BE2C (cell line): Measurements from ENCODE around the gene C10orf62.

Experiments used
- DNase-seq: peaks from one replicate; pipeline ENCODE4 v3.0.0-alpha.2; 2020
- H3K27me3 ChIP-seq: fragments of 250-450 bp; sonication (Bioruptor Pico); 2 replicates; pipeline ENCODE4 v1.5.1; 2020; ENCODE audit warnings: mild to moderate bottlenecking
- H3K36me3 ChIP-seq: fragments of 250-450 bp; sonication (Bioruptor Pico); 2 replicates; pipeline ENCODE4 v1.5.1; 2020; ENCODE audit warnings: mild to moderate bottlenecking
- H3K4me1 ChIP-seq: fragments of 250-450 bp; sonication (Bioruptor Pico); 2 replicates; pipeline ENCODE4 v1.5.1; 2020
- H3K4me3 ChIP-seq: 2 replicates; pipeline ENCODE4 v1.5.1; 2011; ENCODE audit warnings: low read depth, low read length
- H3K9me3 ChIP-seq: fragments of 250-450 bp; sonication (Bioruptor Pico); 2 replicates; pipeline ENCODE4 v1.5.1; 2020
- TF ChIP-seq, protein P1 (sequence below): IDR thresholded peaks from 2 replicates; pipeline ENCODE4 v1.5.1; 2012; ENCODE audit warnings: mild to moderate bottlenecking, low read depth, low read length

The C10orf62 gene

DNA sequence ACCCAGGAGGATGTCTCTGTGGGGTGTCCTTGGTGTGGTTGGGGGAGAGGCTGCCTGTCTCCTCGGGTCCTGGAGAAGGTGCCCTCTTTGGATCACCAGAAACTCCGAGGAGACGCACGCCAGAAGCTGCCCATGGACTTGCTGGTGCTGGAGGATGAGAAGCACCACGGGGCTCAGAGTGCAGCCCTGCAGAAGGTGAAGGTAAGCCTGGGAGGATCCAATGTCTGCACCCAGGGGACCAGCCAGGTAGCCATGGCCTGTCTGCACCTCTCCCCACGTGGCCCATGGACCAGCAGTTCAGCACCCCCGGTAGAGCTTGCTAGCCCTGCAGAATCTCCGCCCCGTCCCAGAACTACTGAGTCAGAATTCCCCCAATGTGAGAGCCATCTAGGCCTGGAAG lies 11.8 kb upstream of the C10orf62 start:
- DNase-seq = no peak
- no peaks in the 10 kb centered on the region for H3K9me3 ChIP-seq
- no peaks in the 10 kb centered on the region for H3K4me1 ChIP-seq
- H3K36me3 ChIP-seq = no peaks in the 10 kb centered on the region
- no peak overlapping the region for H3K4me3 ChIP-seq
- TF ChIP-seq, protein P1, sequence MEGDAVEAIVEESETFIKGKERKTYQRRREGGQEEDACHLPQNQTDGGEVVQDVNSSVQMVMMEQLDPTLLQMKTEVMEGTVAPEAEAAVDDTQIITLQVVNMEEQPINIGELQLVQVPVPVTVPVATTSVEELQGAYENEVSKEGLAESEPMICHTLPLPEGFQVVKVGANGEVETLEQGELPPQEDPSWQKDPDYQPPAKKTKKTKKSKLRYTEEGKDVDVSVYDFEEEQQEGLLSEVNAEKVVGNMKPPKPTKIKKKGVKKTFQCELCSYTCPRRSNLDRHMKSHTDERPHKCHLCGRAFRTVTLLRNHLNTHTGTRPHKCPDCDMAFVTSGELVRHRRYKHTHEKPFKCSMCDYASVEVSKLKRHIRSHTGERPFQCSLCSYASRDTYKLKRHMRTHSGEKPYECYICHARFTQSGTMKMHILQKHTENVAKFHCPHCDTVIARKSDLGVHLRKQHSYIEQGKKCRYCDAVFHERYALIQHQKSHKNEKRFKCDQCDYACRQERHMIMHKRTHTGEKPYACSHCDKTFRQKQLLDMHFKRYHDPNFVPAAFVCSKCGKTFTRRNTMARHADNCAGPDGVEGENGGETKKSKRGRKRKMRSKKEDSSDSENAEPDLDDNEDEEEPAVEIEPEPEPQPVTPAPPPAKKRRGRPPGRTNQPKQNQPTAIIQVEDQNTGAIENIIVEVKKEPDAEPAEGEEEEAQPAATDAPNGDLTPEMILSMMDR = no peak
- H3K27me3 ChIP-seq = no peaks in the 10 kb centered on the region

DNA sequence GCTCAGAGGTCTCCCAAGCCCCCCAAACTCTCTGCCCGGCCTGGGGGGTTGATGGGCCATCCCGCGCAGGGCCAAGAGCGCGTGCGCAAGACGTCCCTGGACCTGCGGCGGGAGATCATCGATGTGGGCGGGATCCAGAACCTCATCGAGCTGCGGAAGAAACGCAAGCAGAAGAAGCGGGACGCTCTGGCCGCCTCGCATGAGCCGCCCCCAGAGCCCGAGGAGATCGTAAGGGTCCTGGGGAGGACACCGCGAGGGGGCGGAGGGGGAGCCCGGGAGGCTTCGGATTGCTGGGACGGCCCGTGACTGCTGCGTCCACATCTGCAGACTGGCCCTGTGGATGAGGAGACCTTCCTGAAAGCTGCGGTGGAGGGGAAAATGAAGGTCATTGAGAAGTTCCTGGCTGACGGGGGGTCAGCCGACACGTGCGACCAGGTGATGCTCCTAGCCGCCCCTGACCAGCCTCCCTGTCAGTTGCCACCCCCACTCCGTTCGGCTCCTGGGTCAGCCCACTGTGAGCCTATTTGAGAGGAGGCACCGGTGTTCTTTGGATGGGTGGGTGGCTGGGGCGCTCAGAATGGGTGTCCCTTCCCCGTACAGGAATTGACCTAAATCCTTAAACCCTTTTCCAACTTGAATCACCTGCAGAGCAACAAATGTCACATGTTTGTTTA lies 11.2 kb upstream of the C10orf62 start:
- H3K36me3 ChIP-seq = no peaks in the 10 kb centered on the region
- H3K4me3 ChIP-seq = no peak overlapping the region
- DNase-seq = no peak
- TF ChIP-seq, protein P1 = no peak
- H3K4me1 ChIP-seq = peaks cover under 1% of the 10 kb centered on the region
- no peaks in the 10 kb centered on the region for H3K27me3 ChIP-seq
- H3K9me3 ChIP-seq = no peaks in the 10 kb centered on the region

DNA sequence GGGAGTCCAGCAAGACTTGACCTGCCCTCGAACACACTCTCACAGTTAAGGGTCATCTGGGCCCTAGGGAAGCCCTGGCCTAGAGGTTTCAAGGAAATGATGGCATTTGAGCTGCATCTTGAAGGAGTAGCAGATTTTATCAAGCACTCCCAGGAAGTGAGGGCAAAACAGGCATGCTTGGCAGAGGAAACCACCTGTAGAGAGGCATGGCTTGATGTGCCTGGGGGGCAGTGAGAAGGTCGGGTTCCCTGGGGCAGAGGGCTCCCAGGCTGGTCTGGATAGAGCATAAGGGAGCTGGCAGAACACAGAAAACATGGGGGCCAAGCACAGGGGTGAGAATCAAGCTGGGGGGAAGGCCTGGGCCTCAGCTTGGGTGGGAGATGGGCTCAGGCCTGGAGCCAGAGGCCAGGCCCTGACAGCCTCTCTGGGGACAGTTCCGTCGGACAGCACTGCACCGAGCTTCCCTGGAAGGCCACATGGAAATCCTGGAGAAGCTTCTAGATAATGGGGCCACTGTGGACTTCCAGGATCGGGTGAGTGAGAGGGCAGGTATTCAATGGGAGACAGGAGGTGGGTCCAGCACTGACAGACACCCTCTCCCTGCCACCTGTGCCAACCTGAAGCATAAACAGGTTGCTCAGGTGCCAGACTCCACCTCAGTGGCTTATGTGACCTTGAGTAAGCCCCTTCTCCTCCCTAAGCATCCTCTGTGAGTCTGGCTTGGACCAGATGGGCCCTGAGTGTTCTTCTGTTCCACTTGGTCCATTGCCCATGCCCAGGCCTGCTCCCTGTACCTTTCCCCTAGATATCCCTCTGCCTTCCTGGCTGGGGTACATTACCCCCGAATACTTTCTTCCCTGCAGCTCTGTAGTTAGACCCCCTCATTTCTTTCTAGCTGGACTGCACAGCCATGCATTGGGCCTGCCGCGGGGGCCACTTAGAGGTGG lies 8.8 kb upstream of the C10orf62 start:
- Histone ChIP-seq H3K4me1 (peaks cover 12% of the 10 kb centered on the region), H3K9me3 (no peaks in the 10 kb centered on the region), H3K4me3 (no peak overlapping the region), H3K36me3 (no peaks in the 10 kb centered on the region), H3K27me3 (no peaks in the 10 kb centered on the region)
- TF ChIP-seq, protein P1 = no peak
- no peak for DNase-seq

DNA sequence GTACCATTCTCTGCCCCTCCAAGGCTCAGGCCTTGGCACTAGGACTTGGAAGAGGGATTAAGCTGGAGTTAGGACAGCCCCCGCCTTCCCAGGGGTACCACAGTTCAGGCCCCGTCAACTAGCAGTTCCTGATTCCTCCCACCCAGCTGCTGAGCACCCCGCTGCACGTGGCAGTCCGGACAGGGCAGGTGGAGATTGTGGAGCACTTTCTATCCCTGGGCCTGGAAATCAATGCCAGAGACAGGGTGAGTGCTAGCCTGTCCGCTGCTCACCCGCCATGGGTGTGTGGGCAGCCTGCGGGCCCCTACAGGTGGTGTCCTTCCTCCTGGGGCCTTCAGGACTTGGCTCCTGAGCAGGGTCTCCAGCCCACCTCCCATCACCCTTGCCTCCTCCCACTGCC lies 7.4 kb upstream of the C10orf62 start:
- Histone ChIP-seq H3K27me3 (no peaks in the 10 kb centered on the region), H3K36me3 (no peaks in the 10 kb centered on the region), H3K9me3 (no peaks in the 10 kb centered on the region), H3K4me1 (peaks cover 12% of the 10 kb centered on the region), H3K4me3 (no peak overlapping the region)
- DNase-seq = no peak
- TF ChIP-seq, protein P1 = no peak

DNA sequence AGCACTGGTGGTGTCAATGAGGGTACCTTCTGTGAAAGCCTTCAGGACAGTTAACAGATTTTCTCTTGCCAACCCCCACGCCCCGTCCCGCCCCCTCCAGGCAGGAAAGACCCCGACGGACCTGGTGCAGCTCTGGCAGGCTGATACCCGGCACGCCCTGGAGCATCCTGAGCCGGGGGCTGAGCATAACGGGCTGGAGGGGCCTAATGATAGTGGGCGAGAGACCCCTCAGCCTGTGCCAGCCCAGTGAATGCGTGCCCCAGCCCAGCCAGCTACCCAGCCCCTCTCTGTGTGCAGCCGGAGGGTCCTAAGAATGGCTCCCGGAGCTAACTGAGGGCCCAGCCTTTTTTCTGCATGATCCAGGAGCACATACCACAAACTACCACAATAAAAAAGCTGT lies 6.0 kb upstream of the C10orf62 start:
- no peak for DNase-seq
- TF ChIP-seq, protein P1 = no peak
- peaks cover 12% of the 10 kb centered on the region for H3K4me1 ChIP-seq
- H3K36me3 ChIP-seq = no peaks in the 10 kb centered on the region
- no peaks in the 10 kb centered on the region for H3K27me3 ChIP-seq
- H3K4me3 ChIP-seq = no peak overlapping the region
- H3K9me3 ChIP-seq = no peaks in the 10 kb centered on the region
